HepG2 (cell line): ENCODE data around the gene FOXRED2. TPM values are rescaled to one million over a fixed set of nuclear protein-coding genes. Genes with fewer than 3 reads are reported as not detected.

Source experiments
- ELF3 ChIP-seq: IDR thresholded peaks from 2 replicates; pipeline ENCODE4 v1.6.1; 2016; ENCODE audit warnings: missing genetic modification reagents, missing compliant biosample characterization
- GATAD2A ChIP-seq: IDR thresholded peaks from 2 replicates; pipeline ENCODE4 v1.6.1; 2016
- IRF2 ChIP-seq: IDR thresholded peaks from 2 replicates; pipeline ENCODE4 v1.6.1; 2018; ENCODE audit warnings: missing genetic modification reagents, missing compliant biosample characterization
- KDM2A ChIP-seq: sonication (generic); formaldehyde crosslinking; IDR thresholded peaks from 2 replicates; pipeline ENCODE4 v1.4.0; 2020; ENCODE audit warnings: low read depth, missing genetic modification reagents, borderline replicate concordance
- KDM4B ChIP-seq: sonication (generic); formaldehyde crosslinking; IDR thresholded peaks from 2 replicates; pipeline ENCODE4 v1.4.0; 2020; ENCODE audit warnings: missing genetic modification reagents
- MED1 ChIP-seq: sonication (generic); formaldehyde crosslinking; IDR thresholded peaks from 2 replicates; pipeline ENCODE4 v1.4.0; 2020; ENCODE audit warnings: missing genetic modification reagents
- RXRA ChIP-seq: sonication (generic); formaldehyde crosslinking; IDR thresholded peaks from 2 replicates; pipeline ENCODE4 v1.5.1; 2020; ENCODE audit warnings: missing genetic modification reagents
- SP2 ChIP-seq: sonication (generic); formaldehyde crosslinking; IDR thresholded peaks from 2 replicates; pipeline ENCODE4 v1.5.1; 2020; ENCODE audit warnings: mild to moderate bottlenecking, missing genetic modification reagents
- TBX2 ChIP-seq: sonication (generic); formaldehyde crosslinking; IDR thresholded peaks from 2 replicates; pipeline ENCODE4 v1.5.0; 2020; ENCODE audit warnings: missing genetic modification reagents, mild to moderate bottlenecking, borderline replicate concordance
- ZBTB38 ChIP-seq: sonication (generic); formaldehyde crosslinking; IDR thresholded peaks from 2 replicates; pipeline ENCODE4 v1.5.1; 2020; ENCODE audit warnings: mild to moderate bottlenecking, missing genetic modification reagents
- ZNF605 ChIP-seq: sonication (generic); formaldehyde crosslinking; IDR thresholded peaks from 2 replicates; pipeline ENCODE4 v1.8.0; 2022; ENCODE audit warnings: mild to moderate bottlenecking, missing genetic modification reagents
- ZNF7 ChIP-seq: IDR thresholded peaks from 2 replicates; pipeline ENCODE4 v1.6.1; 2016; ENCODE audit warnings: missing biosample characterization, missing genetic modification reagents
- ZNF709 ChIP-seq: sonication (generic); formaldehyde crosslinking; IDR thresholded peaks from 2 replicates; pipeline ENCODE4 v1.5.0; 2020; ENCODE audit warnings: mild to moderate bottlenecking, missing genetic modification reagents
- polyA plus RNA-seq, 8 experiments: library from polyadenylated mRNA; depleted of rRNA in 3 of 8; stranded (reverse) in 7 of 8; unstranded in 1 of 8; fragments of >200 nt; fragmentation: Illumina TruSeq in 4 of 8; extraction: Trizol in 4 of 8; gene quantifications; 2 replicates each; pipeline versions ENCODE4 v1.2.1 to v1.2.3, GENCODE V29; 2011 to 2016; ENCODE audit warnings: low read depth in 4 of 8, missing spikeins in 1 of 8, mixed read lengths in 1 of 8; ENCODE audit not compliant: insufficient read depth in 1 of 8
- total RNA-seq, 5 experiments: library from RNA; depleted of rRNA; stranded (reverse); fragments of >200 nt; fragmentation: Illumina TruSeq; extraction: Trizol; gene quantifications; 2 replicates each; pipeline ENCODE4 v1.2.3, GENCODE V29; 2016; ENCODE audit warnings: low read depth in 1 of 5
- TF ChIP-seq, protein P1 (sequence below): sonication (generic); formaldehyde crosslinking; IDR thresholded peaks from 2 replicates; pipeline ENCODE4 v1.4.0; 2020; ENCODE audit warnings: missing genetic modification reagents
- TF ChIP-seq, protein P2 (sequence below): sonication (generic); formaldehyde crosslinking; IDR thresholded peaks from 2 replicates; pipeline ENCODE4 v1.5.0; 2020; ENCODE audit warnings: mild to moderate bottlenecking, missing genetic modification reagents, moderate library complexity

Gene FOXRED2
- total and polyA plus RNA-seq, 2 of the 13 experiments (the other 11 are each of a cell fraction or from before 2014, with no cell fraction given) = 9.3 to 28.1 TPM

DNA sequence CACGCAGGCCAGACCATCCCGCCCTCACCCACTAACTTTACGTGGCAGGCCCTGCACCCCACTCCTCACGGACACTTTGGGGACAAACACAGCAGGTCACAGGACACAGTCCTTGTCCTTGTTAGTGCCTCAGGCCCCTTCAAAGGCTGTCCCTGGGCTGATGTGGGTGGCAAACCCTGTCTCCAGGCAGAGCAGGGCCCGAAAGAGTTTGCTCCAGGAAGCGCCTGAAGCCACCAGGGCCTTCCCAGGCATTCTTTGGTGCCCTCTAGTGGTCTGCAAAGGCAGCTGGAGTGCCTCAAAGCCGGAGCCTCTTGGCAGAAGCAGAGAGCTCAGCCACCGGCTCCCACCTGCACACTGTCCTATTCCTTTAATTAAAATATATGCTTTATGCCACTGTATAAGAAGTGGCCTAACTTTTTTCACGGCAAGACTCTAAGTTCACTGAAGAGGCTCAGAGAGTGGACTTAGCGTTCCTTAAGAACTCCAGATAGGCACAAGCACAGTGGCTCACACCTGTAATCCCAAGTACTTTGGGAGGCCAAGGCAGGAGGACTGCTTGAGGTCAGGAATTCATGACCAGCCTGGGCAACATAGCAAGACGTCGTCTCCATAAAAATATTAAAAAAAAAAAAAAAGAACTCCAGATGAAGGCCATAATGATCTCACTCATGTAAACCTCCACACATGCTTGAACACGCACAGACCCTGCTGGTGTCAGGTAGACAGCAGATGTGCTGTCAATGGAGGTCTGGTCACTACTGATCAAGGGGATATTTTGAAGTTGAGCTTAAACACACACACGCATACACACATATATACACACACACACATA, 36.5 kb downstream of the FOXRED2 start (continued):
- TF ChIP-seq, protein P1, sequence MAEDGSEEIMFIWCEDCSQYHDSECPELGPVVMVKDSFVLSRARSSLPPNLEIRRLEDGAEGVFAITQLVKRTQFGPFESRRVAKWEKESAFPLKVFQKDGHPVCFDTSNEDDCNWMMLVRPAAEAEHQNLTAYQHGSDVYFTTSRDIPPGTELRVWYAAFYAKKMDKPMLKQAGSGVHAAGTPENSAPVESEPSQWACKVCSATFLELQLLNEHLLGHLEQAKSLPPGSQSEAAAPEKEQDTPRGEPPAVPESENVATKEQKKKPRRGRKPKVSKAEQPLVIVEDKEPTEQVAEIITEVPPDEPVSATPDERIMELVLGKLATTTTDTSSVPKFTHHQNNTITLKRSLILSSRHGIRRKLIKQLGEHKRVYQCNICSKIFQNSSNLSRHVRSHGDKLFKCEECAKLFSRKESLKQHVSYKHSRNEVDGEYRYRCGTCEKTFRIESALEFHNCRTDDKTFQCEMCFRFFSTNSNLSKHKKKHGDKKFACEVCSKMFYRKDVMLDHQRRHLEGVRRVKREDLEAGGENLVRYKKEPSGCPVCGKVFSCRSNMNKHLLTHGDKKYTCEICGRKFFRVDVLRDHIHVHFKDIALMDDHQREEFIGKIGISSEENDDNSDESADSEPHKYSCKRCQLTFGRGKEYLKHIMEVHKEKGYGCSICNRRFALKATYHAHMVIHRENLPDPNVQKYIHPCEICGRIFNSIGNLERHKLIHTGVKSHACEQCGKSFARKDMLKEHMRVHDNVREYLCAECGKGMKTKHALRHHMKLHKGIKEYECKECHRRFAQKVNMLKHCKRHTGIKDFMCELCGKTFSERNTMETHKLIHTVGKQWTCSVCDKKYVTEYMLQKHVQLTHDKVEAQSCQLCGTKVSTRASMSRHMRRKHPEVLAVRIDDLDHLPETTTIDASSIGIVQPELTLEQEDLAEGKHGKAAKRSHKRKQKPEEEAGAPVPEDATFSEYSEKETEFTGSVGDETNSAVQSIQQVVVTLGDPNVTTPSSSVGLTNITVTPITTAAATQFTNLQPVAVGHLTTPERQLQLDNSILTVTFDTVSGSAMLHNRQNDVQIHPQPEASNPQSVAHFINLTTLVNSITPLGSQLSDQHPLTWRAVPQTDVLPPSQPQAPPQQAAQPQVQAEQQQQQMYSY = no peak
- peak; percentile 58; the same call in 1 of the 2 replicates for TF ChIP-seq RXRA (CRISPR knock-in tag)
- peak; percentile 28; the same call in 1 of the 2 replicates for TF ChIP-seq TBX2
- TF ChIP-seq MED1 (CRISPR knock-in tag) = no peak
- peak; percentile 36; the same call in 1 of the 2 replicates for TF ChIP-seq ZBTB38 (CRISPR knock-in tag)
- 0 out of 2 replicates have a peak, but pooled peaks have one; percentile 42 for TF ChIP-seq GATAD2A (CRISPR knock-in tag)
- TF ChIP-seq ELF3 (CRISPR knock-in tag) = peak; percentile 70
- TF ChIP-seq ZNF605 (CRISPR knock-in tag) = 0 out of 2 replicates have a peak, but pooled peaks have one; percentile 23
- no peak for TF ChIP-seq ZNF709 (CRISPR knock-in tag)
- peak; percentile 59; the same call in 1 of the 2 replicates for TF ChIP-seq KDM2A (CRISPR knock-in tag)
- peak; percentile 80; the same call in 1 of the 2 replicates for TF ChIP-seq KDM4B (CRISPR knock-in tag)
- TF ChIP-seq SP2 (CRISPR knock-in tag) = no peak
- no peak for TF ChIP-seq ZNF7 (CRISPR knock-in tag)
- TF ChIP-seq IRF2 (CRISPR knock-in tag) = peak; percentile 78; the same call in 1 of the 2 replicates
- TF ChIP-seq, protein P2, sequence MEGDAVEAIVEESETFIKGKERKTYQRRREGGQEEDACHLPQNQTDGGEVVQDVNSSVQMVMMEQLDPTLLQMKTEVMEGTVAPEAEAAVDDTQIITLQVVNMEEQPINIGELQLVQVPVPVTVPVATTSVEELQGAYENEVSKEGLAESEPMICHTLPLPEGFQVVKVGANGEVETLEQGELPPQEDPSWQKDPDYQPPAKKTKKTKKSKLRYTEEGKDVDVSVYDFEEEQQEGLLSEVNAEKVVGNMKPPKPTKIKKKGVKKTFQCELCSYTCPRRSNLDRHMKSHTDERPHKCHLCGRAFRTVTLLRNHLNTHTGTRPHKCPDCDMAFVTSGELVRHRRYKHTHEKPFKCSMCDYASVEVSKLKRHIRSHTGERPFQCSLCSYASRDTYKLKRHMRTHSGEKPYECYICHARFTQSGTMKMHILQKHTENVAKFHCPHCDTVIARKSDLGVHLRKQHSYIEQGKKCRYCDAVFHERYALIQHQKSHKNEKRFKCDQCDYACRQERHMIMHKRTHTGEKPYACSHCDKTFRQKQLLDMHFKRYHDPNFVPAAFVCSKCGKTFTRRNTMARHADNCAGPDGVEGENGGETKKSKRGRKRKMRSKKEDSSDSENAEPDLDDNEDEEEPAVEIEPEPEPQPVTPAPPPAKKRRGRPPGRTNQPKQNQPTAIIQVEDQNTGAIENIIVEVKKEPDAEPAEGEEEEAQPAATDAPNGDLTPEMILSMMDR (CRISPR knock-in tag) = peak; percentile 96
